Inflammatory macrophage (primary cell): ENCODE measurements around the gene SNRPA.

Experiments used
- DNase-seq, 2 donors: peaks; one replicate each; pipeline ENCODE4 v3.0.0-alpha.2; 2020 to 2022
- total RNA-seq, 18 experiments: gene quantifications; one replicate each; lab custom pipeline; 2026; ENCODE audit warnings: mixed read lengths in 6 of 18, inconsistent platforms in 2 of 18; lab: John Stamatoyannopoulos, UW

Gene SNRPA
- total RNA-seq = 20.6 to 40.1 (median 31.7) reads per million in 18 experiments

DNA sequence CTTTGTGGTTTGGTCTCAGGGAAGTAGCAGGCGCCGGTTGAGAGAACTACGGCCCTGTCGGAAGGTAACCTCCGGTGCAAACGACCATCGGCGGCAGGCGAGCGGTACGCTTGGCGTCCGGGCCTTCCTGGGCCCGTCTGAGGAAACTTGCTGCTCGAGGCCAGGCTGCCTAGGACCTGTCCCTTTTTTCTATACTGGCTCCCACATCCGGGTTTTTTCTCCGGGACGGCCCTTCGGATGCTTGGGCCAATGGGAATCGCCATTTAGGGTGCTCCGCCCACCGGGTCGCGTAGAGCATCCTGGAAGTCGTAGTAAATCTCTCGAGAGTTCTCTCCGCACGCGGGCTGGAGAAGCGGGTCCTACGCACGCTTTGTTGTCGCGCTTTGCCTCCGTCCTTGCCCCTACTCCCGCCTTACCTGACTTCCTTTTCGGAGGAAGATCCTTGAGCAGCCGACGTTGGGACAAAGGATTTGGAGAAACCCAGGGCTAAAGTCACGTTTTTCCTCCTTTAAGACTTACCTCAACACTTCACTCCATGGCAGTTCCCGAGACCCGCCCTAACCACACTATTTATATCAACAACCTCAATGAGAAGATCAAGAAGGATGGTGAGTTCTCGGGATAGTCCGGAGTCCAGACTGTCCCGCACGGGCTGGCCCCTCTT lies at the start of gene SNRPA:
Gene SNRPA (plus strand): TSS at position 330 of the 664 bp plus-strand sequence. CDS start 206 bp downstream, at position 536.
- DNase-seq = peak; percentile 98 to 99

- DNase-seq = no peak
Measured at GRCh38 chr19:40701758-40702157, 49.2 kb upstream of the SNRPA start.

DNA sequence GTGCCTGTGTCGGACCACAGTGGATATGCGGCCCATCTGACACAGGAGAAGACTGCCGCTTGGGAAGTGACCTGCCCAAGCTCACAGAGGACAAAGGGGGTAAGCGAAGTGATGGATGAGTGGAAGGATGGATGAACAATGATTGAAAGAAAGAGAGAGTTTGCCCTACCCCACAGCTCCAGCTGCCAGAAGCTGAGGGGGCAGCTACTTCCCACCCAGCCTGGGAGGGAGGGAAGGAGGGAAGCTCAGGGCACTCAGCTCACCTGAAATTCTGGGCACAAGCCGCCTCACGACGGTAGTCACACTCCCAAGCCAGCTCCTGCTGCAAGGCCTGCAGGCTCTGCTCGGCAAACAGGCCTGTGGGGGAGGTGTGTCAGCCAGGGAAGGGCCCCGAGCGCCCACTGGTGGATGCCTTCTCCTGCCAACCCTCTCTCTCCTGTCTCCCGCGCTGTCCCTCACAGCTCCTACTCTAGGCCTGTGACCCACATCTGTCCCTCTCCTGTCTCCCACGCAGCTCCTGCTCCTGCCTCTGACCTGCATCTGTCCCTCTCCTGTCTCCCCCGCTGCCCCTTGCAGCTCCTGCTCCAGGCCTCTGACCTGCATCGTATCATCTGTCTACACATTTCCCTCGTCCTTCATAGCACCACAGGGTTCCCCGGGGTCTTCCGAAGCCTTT lies 48.5 kb upstream of the SNRPA start:
- DNase-seq = no peak

DNA sequence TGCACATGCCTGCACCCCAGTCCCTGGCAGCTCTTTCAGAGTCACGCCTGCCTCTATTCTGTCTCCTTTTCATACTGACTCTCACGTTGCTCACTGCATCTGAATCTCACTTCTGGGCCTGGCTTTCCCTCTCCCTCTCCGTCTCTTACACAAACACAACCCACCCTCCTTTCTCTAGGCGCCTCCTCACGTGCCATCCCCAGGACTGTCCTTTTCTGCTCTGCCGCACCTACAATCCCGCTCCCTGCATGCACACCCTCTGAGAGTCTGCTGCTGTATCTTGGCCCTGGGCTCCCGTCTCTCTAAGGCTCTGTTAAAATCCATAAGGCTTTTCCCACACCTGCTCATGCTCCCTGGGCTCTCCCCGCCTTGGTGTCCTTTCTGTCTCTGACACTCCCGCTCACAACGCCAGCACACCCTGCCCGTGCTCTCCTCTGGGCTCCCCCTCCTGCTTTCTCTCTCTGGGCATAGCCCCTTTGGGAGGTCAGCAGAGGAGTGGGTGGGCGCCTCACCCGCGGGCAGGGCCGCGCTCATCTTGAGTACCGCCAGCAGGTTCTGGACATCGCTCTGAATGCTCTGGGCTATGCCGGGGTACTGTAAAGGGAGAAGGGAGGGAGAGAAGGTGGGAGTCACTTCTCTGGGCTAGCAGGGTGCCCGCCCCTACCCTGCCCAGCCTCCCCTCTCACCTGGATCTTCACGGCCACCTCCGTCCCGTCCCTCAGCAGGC lies 47.8 kb upstream of the SNRPA start:
- DNase-seq = no peak

DNA sequence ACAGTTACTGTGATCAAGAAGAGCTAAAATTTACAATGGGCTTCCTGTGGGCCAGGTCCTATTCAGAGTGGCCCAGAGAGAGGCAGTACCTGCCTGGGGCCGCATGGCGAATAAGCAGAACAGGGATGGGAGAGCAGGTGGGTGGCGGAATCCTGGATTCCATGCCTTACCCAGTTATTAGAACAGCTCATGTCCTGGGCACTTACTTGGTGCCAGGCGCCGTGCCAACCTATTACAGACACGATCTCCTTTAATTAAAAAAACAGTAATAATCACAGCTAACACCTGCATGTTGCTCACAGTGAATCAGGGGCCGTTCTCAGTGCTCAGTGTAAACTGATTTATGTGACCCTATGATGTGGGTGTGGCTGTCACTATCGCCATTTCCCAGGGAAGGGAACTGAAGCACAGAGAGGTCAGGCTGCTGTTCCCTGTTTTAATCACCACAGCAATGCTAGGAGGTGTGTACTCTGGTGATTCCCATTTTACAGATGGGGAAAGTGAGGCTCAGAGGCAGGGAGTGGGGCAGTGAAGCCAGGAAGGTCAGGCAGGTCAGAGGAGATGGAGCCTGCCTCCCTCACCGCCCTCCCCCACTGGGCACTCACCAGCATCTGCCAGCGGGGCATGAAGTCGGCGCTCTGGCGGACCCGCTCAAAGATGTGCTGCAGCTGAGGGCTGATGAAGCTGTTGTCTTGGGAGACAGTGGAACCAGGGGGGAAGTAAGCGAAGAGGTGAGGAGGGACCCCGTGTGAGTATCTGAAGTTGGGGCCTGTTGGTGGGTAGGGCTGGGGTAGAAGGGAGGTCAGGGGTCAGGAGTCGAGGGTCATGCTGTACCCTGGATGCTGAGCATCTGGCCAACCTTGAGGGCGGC lies 46.3 kb upstream of the SNRPA start:
- DNase-seq = no peak

DNA sequence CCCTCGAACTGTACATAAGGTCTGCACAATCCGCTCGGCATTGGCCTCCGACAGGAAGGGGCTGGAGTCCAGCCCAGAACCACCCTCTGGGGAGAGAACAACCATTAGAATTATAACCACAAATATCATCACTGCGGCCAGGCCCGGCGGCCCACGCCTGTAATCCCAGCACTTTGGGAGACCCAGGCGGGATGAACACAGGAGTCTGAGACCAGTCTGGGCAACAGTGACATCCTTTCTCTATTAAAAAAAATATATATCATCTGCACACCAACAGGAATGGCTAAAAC lies 45.7 kb upstream of the SNRPA start:
- no peak for DNase-seq

DNA sequence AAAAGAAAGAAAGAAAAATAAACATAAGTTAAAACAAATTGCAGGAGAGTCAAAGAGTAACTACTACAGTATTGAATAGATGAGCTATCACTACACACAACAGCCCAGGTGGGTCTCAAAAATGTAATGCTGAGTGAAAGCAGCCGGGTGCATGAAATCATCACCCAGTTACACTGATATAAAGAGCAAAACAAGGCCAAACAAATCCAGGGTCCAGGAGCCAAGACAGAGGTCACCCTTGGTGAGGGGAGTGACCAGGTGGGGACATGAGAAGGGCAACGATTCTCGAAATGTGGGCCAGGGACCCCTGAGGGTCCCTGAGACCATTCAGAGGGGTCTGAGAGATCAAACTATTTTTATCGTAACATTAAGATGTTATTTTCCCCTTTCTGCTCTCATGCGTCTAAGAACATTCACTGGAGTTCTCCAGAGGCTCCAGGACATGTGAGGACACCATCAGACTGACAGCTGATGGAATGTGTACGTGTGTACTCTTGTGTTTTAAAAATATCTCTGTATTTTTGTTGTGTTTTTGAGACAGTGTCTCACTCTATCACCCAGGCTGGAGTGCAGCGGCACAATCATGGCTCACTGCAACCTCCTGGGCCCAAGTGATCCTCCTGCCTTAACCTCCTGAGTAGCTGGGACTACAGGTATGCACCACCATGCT lies 44.9 kb upstream of the SNRPA start:
- no peak for DNase-seq

- DNase-seq = no peak
Measured at GRCh38 chr19:40707615-40708014, 43.4 kb upstream of the SNRPA start.

- DNase-seq = no peak
Measured at GRCh38 chr19:40709817-40710216, 41.2 kb upstream of the SNRPA start.

DNA sequence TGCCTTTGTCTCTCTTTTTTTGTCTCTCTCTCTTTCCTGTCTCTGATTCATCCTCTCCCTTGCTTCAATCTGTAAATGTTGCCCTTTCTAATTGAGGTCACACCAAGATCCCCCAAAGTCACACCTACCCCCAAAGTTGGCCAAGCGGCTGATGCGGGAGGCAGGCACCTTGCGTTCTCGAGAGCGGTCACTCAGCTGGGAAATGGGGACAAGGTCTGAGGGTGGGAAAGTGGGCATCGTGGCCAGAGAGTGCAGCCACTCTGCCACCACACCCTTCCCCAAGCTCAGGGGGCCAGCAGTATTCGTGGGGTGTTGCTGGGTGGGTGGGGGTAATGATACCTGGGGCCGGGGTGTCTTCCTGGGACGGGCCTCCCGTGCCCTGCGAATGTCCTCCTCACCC lies 37.1 kb upstream of the SNRPA start:
- DNase-seq = no peak

GRCh38 chr19:40714441-40715299 lies 36.3 kb upstream of the SNRPA start:
- peak; percentile 86 for DNase-seq

DNA sequence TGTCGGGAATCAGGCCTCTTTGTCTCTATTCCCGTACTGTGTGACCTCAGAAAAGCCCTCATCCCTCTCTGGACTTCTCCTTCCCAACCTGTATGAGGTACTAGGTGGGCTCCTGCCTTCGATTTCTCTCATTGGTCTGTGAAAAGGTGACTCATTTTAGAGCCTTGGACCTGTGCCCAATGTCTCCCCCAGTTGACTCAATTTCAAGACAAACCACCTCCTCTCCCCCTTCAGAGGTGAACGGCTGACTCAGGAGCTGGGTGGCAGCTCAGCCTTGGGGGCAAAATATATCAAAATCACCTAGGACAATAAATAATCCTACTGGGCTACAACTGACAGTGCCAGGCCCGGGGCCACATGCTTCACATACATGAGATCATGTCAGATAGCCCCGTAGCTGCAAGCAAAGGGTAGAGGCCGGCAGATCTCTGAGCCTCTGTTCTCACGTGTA lies 34.9 kb upstream of the SNRPA start:
- DNase-seq = no peak

DNA sequence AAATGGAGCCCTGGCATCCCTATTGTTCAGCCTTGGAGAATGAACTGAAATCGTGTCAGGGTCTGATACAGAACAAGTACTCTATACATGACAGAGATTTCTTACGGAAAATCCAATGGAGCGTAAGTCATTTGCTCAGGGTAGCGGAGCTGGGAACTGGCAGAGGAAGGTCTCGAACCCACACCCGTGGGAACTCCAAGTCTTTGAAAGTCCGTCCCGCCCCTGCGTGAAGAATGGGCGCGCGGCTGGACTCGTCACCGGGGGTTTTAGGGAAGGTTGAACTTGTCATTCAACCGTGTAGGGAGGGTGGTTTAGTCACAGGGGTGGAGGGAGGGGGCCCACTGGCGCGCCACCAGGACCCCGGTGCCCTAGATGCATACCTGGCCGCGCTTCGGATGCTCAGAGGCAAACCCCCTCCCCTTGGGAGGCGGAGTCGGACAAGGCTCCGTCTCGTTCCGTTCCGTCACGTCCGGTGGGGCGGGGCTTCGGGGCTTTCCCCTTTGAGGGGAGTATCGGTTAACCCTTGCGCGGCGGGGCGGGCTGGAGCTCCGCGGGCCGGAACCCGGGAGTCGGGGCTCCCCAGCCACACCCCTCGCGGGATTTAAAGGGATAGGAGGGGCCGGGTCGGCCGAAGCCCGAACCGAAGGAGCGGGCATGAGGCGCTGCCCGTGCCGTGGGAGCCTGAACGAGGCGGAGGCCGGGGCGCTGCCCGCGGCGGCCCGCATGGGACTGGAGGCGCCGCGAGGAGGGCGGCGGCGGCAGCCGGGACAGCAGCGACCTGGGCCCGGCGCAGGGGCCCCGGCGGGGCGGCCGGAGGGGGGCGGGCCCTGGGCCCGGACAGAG lies 34.3 kb upstream of the SNRPA start, which contains the start of the genes COQ8B and ITPKC:
Gene COQ8B (minus strand): TSS at position 405 of the 843 bp plus-strand sequence. CDS start 2,254 bp downstream, outside the sequence.
Gene ITPKC (plus strand): TSS at position 631 of the 843 bp plus-strand sequence. CDS start 24 bp downstream, at position 655.
- DNase-seq = peak; percentile 95 to 96

DNA sequence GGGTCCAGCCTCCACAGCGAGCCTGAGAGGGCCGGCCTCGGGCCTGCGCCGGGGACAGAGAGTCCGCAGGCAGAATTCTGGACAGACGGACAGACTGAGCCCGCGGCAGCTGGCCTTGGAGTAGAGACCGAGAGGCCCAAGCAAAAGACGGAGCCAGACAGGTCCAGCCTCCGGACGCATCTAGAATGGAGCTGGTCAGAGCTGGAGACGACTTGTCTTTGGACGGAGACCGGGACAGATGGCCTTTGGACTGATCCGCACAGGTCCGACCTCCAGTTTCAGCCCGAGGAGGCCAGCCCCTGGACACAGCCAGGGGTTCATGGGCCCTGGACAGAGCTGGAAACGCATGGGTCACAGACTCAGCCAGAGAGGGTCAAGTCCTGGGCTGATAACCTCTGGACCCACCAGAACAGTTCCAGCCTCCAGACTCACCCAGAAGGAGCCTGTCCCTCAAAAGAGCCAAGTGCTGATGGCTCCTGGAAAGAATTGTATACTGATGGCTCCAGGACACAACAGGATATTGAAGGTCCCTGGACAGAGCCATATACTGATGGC lies 33.6 kb upstream of the SNRPA start:
- DNase-seq = no peak

DNA sequence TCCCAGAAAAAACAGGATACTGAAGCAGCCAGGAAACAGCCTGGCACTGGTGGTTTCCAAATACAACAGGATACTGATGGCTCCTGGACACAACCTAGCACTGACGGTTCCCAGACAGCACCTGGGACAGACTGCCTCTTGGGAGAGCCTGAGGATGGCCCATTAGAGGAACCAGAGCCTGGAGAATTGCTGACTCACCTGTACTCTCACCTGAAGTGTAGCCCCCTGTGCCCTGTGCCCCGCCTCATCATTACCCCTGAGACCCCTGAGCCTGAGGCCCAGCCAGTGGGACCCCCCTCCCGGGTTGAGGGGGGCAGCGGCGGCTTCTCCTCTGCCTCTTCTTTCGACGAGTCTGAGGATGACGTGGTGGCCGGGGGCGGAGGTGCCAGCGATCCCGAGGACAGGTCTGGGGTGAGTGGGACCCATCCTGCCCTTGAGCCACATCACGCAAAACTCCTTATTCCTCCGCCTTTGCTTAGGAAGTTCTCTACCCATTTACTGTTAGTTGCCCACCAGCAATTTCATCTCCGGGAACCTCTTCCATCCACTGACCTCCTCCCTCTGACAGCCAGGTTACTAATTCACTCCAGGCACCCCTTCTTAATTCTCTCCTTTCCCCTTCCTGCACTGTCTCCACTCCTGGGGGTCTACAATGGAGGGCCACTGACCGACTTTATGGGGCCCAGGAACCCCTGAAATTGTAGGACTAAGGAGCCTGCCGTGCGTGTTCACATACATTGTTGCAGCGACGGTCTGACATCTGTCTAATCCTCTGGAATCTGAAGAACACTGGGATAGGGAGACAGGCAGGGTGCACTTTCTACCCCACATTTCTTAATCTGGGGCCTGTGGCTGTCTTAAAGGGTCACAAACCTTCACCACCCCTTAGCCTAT lies 32.9 kb upstream of the SNRPA start:
- DNase-seq = no peak

- no peak for DNase-seq
Measured at GRCh38 chr19:40718774-40719391, 32.1 kb upstream of the SNRPA start.

GRCh38 chr19:40719414-40719894 lies 31.5 kb upstream of the SNRPA start:
- DNase-seq = no peak

DNA sequence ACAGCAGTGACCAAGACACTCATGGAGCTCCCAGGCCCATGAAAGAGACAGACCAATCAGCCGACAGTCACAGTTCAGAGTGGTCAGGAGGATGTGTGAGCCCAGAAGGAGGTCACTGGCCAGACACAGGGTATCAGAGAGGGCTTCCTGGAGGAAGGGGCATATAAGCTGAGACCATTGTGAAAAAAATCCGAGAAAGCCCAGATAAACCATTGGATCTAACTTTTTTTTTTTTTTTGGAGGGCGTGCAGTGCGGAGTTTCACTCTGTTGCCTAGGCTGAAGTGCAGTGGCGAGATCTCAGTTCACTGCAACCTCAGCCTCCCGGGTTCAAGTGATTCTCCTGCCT lies 29.9 kb upstream of the SNRPA start:
- DNase-seq = no peak
